T-helper 22 cell (primary cell): ENCODE results near the gene NLGN2.

ENCODE experiments used
- DNase-seq: peaks from one replicate; pipeline ENCODE4 v3.0.0-alpha.2; 2020; ENCODE audit warnings: low read depth

Gene NLGN2

GRCh38 chr17:7466318-7466638 lies 58.6 kb downstream of the NLGN2 start:
- no peak for DNase-seq

DNA sequence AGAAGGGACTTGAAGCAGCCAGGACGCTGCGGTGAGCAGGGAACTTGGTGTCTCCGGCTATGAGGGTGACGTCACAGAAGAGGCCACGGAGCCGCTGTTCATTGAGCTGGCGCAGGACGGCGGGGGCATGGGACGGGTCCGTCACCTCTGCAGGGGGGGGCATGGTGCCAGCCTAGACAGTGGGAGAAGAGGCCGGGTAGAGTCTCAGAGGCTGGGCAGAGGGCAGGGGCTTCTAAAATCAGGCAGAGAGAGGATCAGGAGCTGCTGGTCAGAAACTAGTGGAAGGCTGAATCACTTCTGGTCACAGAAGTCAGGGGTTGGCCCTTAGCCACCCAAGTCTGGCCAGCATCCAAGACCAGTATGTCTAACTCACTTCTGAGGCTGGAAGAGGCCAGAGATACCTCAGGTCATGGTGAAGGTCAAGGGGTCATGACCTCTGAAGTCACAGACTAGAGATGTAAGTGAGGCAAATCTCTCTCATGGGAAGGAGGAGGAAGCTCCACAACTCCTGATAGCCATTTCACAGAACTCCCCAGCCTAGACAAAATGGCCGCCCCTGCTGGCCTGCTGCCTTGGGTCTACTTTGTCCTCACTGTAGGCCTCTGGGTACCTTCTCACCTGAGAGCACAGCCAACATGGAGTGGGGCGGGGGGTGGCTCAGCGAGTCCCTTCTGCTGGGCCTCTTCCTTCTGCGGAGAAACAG lies 59.1 kb downstream of the NLGN2 start:
- no peak for DNase-seq

- DNase-seq = no peak
Observed at GRCh38 chr17:7467498-7467897, 59.9 kb downstream of the NLGN2 start.

- no peak for DNase-seq
Observed at GRCh38 chr17:7468290-7468689, 60.6 kb downstream of the NLGN2 start.

DNA sequence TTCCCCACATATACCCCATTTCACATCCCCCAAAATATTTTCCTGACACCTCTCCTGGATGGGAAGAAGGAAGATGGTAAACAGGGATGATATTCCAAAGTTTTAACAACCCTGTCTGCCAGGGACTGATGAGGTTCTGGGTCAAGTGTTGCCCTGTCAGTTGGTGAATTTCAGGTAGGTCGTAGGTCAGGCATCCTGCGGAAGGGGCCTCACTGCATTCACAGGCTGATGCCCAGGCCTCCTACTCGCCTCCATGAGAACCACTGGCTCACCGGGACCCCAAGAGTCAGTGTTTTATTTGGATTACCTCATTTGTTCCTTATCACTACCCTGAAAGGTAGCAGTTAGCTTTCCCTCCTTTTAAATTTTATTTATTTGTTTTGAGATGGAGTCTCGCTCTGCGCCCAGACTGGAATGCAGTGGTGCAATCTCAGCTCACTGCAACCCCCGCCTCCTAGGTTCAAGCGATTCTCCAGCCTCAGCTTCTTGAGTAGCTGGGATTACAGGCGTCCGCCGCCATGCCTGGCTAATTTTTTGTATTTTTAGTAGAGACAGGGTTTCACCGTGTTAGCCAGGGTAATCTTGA lies 61.3 kb downstream of the NLGN2 start:
- no peak for DNase-seq
